DND-41 (cell line): ENCODE data around the gene PDZD8.

Source experiments
- ATAC-seq: fragments of 200-7000 bp; cut with Tn5 transposase; 3 replicates; pipeline ENCODE4 v1.9.1; 2021; ENCODE audit warnings: low read depth; ENCODE audit not compliant: insufficient read depth
- DNase-seq: peaks from one replicate; pipeline ENCODE4 v3.0.0-alpha.2; 2020
- H2AFZ ChIP-seq: 2 replicates; pipeline ENCODE4 v1.6.0; 2012; ENCODE audit warnings: low read depth, low read length
- H3K27ac ChIP-seq: 2 replicates; pipeline ENCODE4 v1.5.1; 2012; ENCODE audit warnings: low read length, inconsistent platforms
- H3K27me3 ChIP-seq: fragments of 200-600 bp; sonication (generic); 2 replicates; pipeline ENCODE4 v1.6.0; 2012; ENCODE audit warnings: low read length, mild to moderate bottlenecking, inconsistent platforms; ENCODE audit not compliant: insufficient read depth, poor library complexity
- H3K36me3 ChIP-seq: 2 replicates; pipeline ENCODE4 v1.5.1; 2012; ENCODE audit warnings: low read length, inconsistent platforms; ENCODE audit not compliant: insufficient read depth
- H3K4me1 ChIP-seq: 2 replicates; pipeline ENCODE4 v1.5.1; 2012; ENCODE audit warnings: mild to moderate bottlenecking, low read length; ENCODE audit not compliant: insufficient read depth
- H3K4me2 ChIP-seq: 2 replicates; pipeline ENCODE4 v1.6.0; 2012; ENCODE audit warnings: mild to moderate bottlenecking, moderate library complexity, low read length, inconsistent platforms; ENCODE audit not compliant: insufficient read depth
- H3K4me3 ChIP-seq, 2 experiments: fragments of 200-600 bp in 1 of 2; shearing (Covaris generic) in 1 of 2; 2 replicates each; pipeline ENCODE4 v1.5.1; 2012 to 2016; ENCODE audit warnings: inconsistent platforms in 2 of 2, low read length in 2 of 2, mild to moderate bottlenecking in 2 of 2, low read depth in 1 of 2, moderate library complexity in 1 of 2
- H3K79me2 ChIP-seq: 2 replicates; pipeline ENCODE4 v1.6.0; 2012; ENCODE audit warnings: low read length, inconsistent platforms; ENCODE audit not compliant: insufficient read depth
- H3K9ac ChIP-seq: 2 replicates; pipeline ENCODE4 v1.6.0; 2012; ENCODE audit warnings: low read depth, mild to moderate bottlenecking, inconsistent platforms, low read length, moderate library complexity
- H3K9me3 ChIP-seq: 2 replicates; pipeline ENCODE4 v1.5.1; 2012; ENCODE audit warnings: low read length, moderate library complexity, mild to moderate bottlenecking, inconsistent platforms; ENCODE audit not compliant: insufficient read depth, severe bottlenecking
- H4K20me1 ChIP-seq: 2 replicates; pipeline ENCODE4 v1.6.0; 2012; ENCODE audit warnings: low read length; ENCODE audit not compliant: insufficient read depth
- EZH2 ChIP-seq: IDR thresholded peaks from 3 replicates; pipeline ENCODE4 v1.6.1; 2012; ENCODE audit warnings: borderline replicate concordance, low read depth, mild to moderate bottlenecking, moderate library complexity, low read length, inconsistent platforms; ENCODE audit not compliant: severe bottlenecking
- TF ChIP-seq, protein P1 (sequence below): IDR thresholded peaks from 2 replicates; pipeline ENCODE4 v1.5.1; 2012; ENCODE audit warnings: borderline replicate concordance, low read length, moderate library complexity, mild to moderate bottlenecking; ENCODE audit not compliant: poor library complexity, severe bottlenecking; ENCODE audit errors: extremely low read depth

Gene PDZD8

DNA sequence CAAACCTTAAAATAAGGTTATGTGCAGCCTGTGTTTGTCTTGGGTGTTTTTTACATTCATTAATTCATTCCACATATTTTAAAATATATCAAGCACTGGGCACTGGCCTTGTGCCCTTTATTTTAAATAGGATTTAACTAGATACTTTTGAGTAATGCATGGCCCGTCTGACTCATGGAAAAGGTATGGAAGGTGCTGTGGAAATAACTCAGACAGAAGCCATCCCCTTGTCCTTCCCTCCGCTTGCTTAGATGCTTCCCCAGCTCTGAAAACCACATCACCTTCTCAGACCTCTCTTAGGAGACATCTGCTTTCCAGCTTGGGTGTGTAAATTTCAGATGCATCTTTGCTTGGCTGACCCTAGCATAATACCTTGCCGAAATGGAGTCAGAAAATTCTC, 103.8 kb downstream of the PDZD8 start:
- Histone ChIP-seq H3K36me3 (no peaks in the 10 kb centered on the region), H3K4me2 (no peak overlapping the region), H3K9ac (no peak overlapping the region), H3K4me1 (no peaks in the 10 kb centered on the region), H3K79me2 (no peaks in the 10 kb centered on the region), H2AFZ (no peak overlapping the region), H4K20me1 (no peaks in the 10 kb centered on the region), H3K4me3 (no peak overlapping the region), H3K9me3 (no peaks in the 10 kb centered on the region), H3K27ac (no peak overlapping the region), H3K27me3 (no peaks in the 10 kb centered on the region)
- DNase-seq (no peak), ATAC-seq (no peak)
- TF ChIP-seq, protein P1, sequence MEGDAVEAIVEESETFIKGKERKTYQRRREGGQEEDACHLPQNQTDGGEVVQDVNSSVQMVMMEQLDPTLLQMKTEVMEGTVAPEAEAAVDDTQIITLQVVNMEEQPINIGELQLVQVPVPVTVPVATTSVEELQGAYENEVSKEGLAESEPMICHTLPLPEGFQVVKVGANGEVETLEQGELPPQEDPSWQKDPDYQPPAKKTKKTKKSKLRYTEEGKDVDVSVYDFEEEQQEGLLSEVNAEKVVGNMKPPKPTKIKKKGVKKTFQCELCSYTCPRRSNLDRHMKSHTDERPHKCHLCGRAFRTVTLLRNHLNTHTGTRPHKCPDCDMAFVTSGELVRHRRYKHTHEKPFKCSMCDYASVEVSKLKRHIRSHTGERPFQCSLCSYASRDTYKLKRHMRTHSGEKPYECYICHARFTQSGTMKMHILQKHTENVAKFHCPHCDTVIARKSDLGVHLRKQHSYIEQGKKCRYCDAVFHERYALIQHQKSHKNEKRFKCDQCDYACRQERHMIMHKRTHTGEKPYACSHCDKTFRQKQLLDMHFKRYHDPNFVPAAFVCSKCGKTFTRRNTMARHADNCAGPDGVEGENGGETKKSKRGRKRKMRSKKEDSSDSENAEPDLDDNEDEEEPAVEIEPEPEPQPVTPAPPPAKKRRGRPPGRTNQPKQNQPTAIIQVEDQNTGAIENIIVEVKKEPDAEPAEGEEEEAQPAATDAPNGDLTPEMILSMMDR = no peak
- no peak for TF ChIP-seq EZH2

DNA sequence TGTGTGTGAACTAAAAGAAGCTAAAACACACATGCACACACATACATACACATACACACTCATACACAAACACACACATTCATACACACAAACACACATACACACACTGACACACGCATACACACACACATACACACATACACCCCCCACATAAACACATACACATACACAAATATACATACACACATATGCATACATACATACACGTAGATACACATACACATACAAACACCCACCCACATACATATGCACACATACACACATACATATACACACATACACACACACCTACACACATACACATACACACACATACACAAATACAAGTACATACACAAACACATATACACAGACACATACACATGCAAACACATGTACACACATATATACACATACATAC, 106.3 kb downstream of the PDZD8 start:
- no peak overlapping the region for H3K27ac ChIP-seq
- H2AFZ ChIP-seq = no peak overlapping the region
- no peak for ATAC-seq
- no peak for TF ChIP-seq EZH2
- TF ChIP-seq, protein P1 = no peak
- no peaks in the 10 kb centered on the region for H4K20me1 ChIP-seq
- H3K4me1 ChIP-seq = no peaks in the 10 kb centered on the region
- no peaks in the 10 kb centered on the region for H3K9me3 ChIP-seq
- no peak for DNase-seq
- no peak overlapping the region for H3K9ac ChIP-seq
- no peak overlapping the region for H3K4me3 ChIP-seq
- no peaks in the 10 kb centered on the region for H3K27me3 ChIP-seq
- H3K36me3 ChIP-seq = no peaks in the 10 kb centered on the region
- no peaks in the 10 kb centered on the region for H3K79me2 ChIP-seq
- H3K4me2 ChIP-seq = no peak overlapping the region

DNA sequence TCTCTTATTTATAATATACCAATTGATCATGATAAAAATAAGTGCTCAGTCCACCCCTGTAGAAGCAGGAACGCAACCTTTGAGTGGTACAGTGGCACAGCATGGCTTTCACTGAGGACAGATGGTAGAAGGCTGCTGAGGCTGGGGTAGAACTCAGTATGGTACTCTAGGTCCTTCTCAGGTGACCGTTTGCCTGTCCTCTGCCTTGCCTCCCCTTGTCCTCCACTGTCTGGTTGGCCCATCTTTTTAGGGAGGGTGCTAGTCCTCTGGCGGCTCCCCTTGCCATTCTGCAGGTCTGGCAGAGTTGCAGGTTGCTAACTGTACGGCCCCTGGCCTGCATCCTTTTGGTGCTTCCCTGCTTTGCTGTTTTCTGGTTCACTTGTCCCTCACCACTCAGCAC, 107.0 kb downstream of the PDZD8 start:
- Histone ChIP-seq H3K79me2 (no peaks in the 10 kb centered on the region), H3K36me3 (no peaks in the 10 kb centered on the region), H3K27me3 (no peaks in the 10 kb centered on the region), H3K4me3 (no peak overlapping the region), H2AFZ (no peak overlapping the region), H4K20me1 (no peaks in the 10 kb centered on the region), H3K9ac (no peak overlapping the region), H3K4me2 (no peak overlapping the region), H3K9me3 (no peaks in the 10 kb centered on the region), H3K27ac (no peak overlapping the region), H3K4me1 (no peaks in the 10 kb centered on the region)
- DNase-seq (no peak), ATAC-seq (no peak)
- no peak for TF ChIP-seq EZH2

DNA sequence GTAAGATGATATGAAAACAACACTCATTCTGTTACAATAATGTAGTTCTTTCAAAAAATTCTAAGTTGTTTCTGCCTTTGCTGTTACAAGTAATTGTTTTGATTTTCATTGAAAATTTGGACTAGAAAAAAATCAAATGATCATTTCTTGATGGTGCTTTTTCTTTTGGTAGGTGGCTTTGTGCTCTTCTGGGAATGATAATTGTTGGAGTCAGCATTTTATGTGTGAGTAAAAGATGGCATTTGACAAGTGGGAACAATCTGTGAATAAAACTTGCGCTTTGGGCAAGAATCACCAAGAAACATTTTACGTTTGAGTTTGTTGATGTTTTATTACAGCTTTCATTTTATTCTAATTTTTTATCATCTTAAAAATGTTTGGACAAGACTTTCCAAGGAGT, 108.4 kb downstream of the PDZD8 start:
- ATAC-seq = no peak

More for the DNA sequence above, 108.4 kb downstream of the PDZD8 start:
- Histone ChIP-seq H3K4me1 (no peaks in the 10 kb centered on the region), H3K9me3 (no peaks in the 10 kb centered on the region), H3K27me3 (no peaks in the 10 kb centered on the region), H3K4me2 (no peak overlapping the region), H3K36me3 (no peaks in the 10 kb centered on the region), H3K27ac (no peak overlapping the region), H4K20me1 (no peaks in the 10 kb centered on the region), H3K4me3 (no peak overlapping the region), H2AFZ (no peak overlapping the region), H3K9ac (no peak overlapping the region), H3K79me2 (no peaks in the 10 kb centered on the region)
- no peak for TF ChIP-seq EZH2
- TF ChIP-seq, protein P1 = no peak
- no peak for DNase-seq
